ENCODE measurements around the gene HRH3. TPM values are rescaled to one million over a fixed set of nuclear protein-coding genes. Genes with fewer than 3 reads are reported as not detected.

The HRH3 gene
- total RNA-seq, 1 experiment from 2014 or later, result not detected

DNA sequence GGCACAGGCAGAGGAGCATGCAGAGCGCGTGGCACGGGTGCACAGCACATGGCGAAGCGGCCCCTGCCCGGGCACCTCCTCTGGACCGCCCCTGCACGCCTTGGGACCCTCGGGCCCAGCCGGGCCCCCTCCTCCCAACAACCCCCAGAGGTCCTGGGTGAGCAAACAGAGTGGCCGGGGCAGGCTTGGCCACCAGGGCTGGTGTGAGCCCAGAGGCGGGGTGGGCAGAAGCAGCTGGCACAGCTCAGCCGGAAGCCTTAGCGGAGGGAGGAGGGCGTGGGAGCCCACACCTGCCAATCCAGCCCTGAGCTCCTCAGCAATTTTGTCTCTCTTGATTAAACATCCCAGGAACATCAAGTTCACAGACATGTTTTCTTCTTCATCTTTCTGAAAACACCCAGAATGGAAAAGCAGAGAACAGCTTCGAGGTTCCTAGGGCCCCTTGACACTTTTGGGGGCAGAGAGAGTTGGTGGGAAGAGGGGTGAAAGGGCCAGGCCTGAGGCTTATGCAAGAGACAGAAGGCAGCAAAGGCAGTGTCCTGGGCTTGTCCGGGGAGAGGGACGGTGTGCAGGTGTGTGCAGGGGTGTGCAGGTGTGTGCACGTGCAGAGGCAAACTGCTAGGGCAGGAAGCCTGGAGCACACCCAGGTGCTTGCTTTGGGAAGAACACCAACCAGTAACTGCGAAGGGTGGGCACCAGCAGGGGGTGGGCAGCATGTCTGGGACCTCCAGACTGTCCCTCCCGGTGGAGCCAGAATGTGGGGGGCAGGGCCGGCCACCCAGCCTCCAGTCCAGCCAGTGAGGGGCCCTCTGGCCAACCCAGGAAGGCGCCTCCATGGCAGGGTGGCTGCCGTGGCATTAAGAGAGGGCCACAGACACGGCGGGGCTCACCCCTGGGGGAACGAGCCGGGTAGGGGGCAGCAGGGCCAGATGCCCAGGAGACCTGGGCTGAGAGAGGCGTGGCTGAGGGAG lies 4.8 kb downstream of the HRH3 start:
- no peak for TF ChIP-seq EZH2 (IDR thresholded peaks at IDR 0.05; ENCODE audit: low read depth)
- TF ChIP-seq, protein P1, sequence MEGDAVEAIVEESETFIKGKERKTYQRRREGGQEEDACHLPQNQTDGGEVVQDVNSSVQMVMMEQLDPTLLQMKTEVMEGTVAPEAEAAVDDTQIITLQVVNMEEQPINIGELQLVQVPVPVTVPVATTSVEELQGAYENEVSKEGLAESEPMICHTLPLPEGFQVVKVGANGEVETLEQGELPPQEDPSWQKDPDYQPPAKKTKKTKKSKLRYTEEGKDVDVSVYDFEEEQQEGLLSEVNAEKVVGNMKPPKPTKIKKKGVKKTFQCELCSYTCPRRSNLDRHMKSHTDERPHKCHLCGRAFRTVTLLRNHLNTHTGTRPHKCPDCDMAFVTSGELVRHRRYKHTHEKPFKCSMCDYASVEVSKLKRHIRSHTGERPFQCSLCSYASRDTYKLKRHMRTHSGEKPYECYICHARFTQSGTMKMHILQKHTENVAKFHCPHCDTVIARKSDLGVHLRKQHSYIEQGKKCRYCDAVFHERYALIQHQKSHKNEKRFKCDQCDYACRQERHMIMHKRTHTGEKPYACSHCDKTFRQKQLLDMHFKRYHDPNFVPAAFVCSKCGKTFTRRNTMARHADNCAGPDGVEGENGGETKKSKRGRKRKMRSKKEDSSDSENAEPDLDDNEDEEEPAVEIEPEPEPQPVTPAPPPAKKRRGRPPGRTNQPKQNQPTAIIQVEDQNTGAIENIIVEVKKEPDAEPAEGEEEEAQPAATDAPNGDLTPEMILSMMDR (conservative IDR thresholded peaks at IDR 0.05), result no peak
- peaks cover 4% of the 10 kb centered on the region for H3F3A ChIP-seq (ENCODE audit: insufficient read depth, low read depth)
- peaks cover 6% of the 10 kb centered on the region; the same call in 1 of the 2 replicates for H4K20me1 ChIP-seq (ENCODE audit: insufficient read depth)
- intact Hi-C loops (cut with micrococcal nuclease; ENCODE audit: unreplicated experiment), result no loop called here
- H3K4me3 ChIP-seq, result no peak overlapping the region
- ChIA-PET CTCF (interaction anchor here (0.6 kb wide), 1 partner anchor 191 kb away, joined by 3 read pairs; no protein-coding TSS in a partner anchor), POLR2A (ENCODE audit: unreplicated experiment) (no interaction called here)
- DNase-seq, result no peak
- H3K27ac ChIP-seq, result no peak overlapping the region
- no peaks in the 10 kb centered on the region for H3K36me3 ChIP-seq (ENCODE audit: low read depth)
- no peak overlapping the region for H2AFZ ChIP-seq
- H3K79me2 ChIP-seq (ENCODE audit: low read depth), result no peaks in the 10 kb centered on the region
- H3K4me2 ChIP-seq, result no peak overlapping the region
- H3K4me1 ChIP-seq (replicated peaks; ENCODE audit: insufficient read depth), result no peaks in the 10 kb centered on the region
- peaks cover 65% of the 10 kb centered on the region for H3K27me3 ChIP-seq (ENCODE audit: insufficient read depth, low read depth)
- BruUV-seq (replicated peaks), result no TSS peak
- no peaks in the 10 kb centered on the region for H3K9me3 ChIP-seq (ENCODE audit: insufficient read depth, low read depth)
- H3K9me2 ChIP-seq (ENCODE audit: insufficient read depth), result no peaks in the 10 kb centered on the region

DNA sequence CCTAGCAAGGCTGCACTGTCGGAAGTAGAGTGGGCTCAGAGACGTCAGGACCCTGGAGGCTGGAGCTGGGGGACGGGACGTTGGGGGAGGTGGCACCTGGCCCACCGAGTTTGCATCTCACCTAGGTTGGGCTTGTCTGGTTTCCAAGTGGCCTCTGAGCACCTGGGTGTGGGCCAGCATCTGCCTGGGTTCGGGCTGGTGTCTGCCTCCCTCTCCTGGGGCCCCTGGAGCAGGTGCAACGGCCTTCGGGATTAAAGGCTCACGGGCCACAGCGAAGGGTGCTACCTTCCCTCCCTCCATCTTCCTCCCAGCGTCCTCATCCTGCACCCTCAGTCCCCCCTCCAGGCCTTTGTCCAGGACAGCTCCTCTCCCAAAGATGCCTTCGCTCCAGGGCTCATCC lies 6.0 kb downstream of the HRH3 start:
- ChIA-PET CTCF (no interaction called here), POLR2A (ENCODE audit: unreplicated experiment) (no interaction called here)
- Histone ChIP-seq H3F3A (ENCODE audit: insufficient read depth, low read depth) (peaks cover 9% of the 10 kb centered on the region), H4K20me1 (ENCODE audit: insufficient read depth) (peaks cover 10% of the 10 kb centered on the region; the same call in 1 of the 2 replicates), H3K4me1 (replicated peaks; ENCODE audit: insufficient read depth) (no peaks in the 10 kb centered on the region), H3K79me2 (ENCODE audit: low read depth) (no peaks in the 10 kb centered on the region), H3K9me2 (ENCODE audit: insufficient read depth) (no peaks in the 10 kb centered on the region), H2AFZ (no peak overlapping the region), H3K27me3 (ENCODE audit: insufficient read depth, low read depth) (peaks cover 60% of the 10 kb centered on the region), H3K9me3 (ENCODE audit: insufficient read depth, low read depth) (no peaks in the 10 kb centered on the region), H3K27ac (no peak overlapping the region), H3K36me3 (ENCODE audit: low read depth) (no peaks in the 10 kb centered on the region), H3K4me3 (no peak overlapping the region), H3K4me2 (peak overlapping the region; percentile 10; the same call in 1 of the 2 replicates)
- no peak for TF ChIP-seq EZH2 (IDR thresholded peaks at IDR 0.05; ENCODE audit: low read depth)
- TF ChIP-seq, protein P1 (conservative IDR thresholded peaks at IDR 0.05), result no peak
- BruUV-seq (replicated peaks), result no TSS peak
- no peak for DNase-seq
- intact Hi-C loops (cut with micrococcal nuclease; ENCODE audit: unreplicated experiment), result no loop called here

DNA sequence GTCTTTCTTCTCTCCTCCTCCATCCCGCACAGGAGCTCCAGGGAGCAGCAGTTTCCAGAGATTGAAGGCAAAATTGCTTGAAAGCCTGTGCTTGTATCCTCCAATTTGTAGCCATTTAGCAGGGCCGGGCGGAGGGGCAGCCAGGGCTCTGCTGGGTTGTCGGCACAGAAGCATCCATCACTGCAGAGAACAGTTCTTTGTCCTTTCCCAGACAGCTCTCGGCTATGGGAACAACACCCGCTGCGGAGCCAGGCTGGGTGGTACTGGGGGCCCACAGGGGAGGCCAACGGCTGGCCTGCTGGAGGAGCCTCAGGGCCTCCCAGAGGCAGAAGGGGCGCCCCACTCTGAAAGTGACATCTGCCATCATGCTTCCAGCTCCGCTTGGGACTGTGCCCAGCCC lies 7.8 kb downstream of the HRH3 start:
- peaks cover 17% of the 10 kb centered on the region for H4K20me1 ChIP-seq (ENCODE audit: insufficient read depth)
- TF ChIP-seq EZH2 (IDR thresholded peaks at IDR 0.05; ENCODE audit: low read depth), result no peak
- ChIA-PET POLR2A (ENCODE audit: unreplicated experiment) (no interaction called here), CTCF (no interaction called here)
- H3K36me3 ChIP-seq (ENCODE audit: low read depth), result no peaks in the 10 kb centered on the region
- H3F3A ChIP-seq (ENCODE audit: insufficient read depth, low read depth), result peaks cover 16% of the 10 kb centered on the region; the same call in 1 of the 2 replicates
- H3K79me2 ChIP-seq (ENCODE audit: low read depth), result no peaks in the 10 kb centered on the region
- DNase-seq, result no peak
- intact Hi-C loops (cut with micrococcal nuclease; ENCODE audit: unreplicated experiment), result no loop called here
- no peaks in the 10 kb centered on the region for H3K4me1 ChIP-seq (replicated peaks; ENCODE audit: insufficient read depth)
- peaks cover 42% of the 10 kb centered on the region for H3K27me3 ChIP-seq (ENCODE audit: insufficient read depth, low read depth)
- no peak overlapping the region for H2AFZ ChIP-seq
- no peak overlapping the region for H3K27ac ChIP-seq
- no peaks in the 10 kb centered on the region for H3K9me3 ChIP-seq (ENCODE audit: insufficient read depth, low read depth)
- H3K4me3 ChIP-seq, result no peak overlapping the region
- H3K9me2 ChIP-seq (ENCODE audit: insufficient read depth), result no peaks in the 10 kb centered on the region
- no peak overlapping the region for H3K4me2 ChIP-seq
- BruUV-seq (replicated peaks), result no TSS peak
